Measurements from ENCODE around the gene APCDD1. TPM values are rescaled to one million over a fixed set of nuclear protein-coding genes. Genes with fewer than 3 reads are reported as not detected.
A peak's percentile ranks its signal among the peaks of the same experiment; 100 is the strongest.

APCDD1 gene
- total and polyA plus RNA-seq, 2 donors, result 1.9 to 2.5 TPM

GRCh38 chr18:10475654-10476291, 21.3 kb downstream of the APCDD1 start:
- 51% methylated on average over 15 of the region's 15 CpGs for WGBS
- no peak overlapping the region for H3K27ac ChIP-seq (ENCODE audit: low read depth in 1 of 2, low read length in 1 of 2)
- DNase-seq (ENCODE audit: low read depth in 6 of 9, low spot score in 9 of 9), result no peak

GRCh38 chr18:10476338-10476791, 21.9 kb downstream of the APCDD1 start:
- no peak for DNase-seq (ENCODE audit: low read depth in 6 of 9, low spot score in 9 of 9)
- H3K27me3 ChIP-seq (ENCODE audit: control insufficient read depth in 2 of 2, insufficient read depth in 1 of 2, low read length in 1 of 2), result peaks cover 0 to 3% of the 10 kb centered on the region in 2 donors
- H3K4me3 ChIP-seq (ENCODE audit: low read length in 2 of 2), result no peak overlapping the region
- no peaks in the 10 kb centered on the region for H3K36me3 ChIP-seq (ENCODE audit: control insufficient read depth in 2 of 2, insufficient read depth in 2 of 2, low read length in 1 of 2)
- H3K27ac ChIP-seq (ENCODE audit: low read depth in 1 of 2, low read length in 1 of 2), result no peak overlapping the region
- 47% methylated on average over 9 of the region's 9 CpGs for WGBS
- H3K4me1 ChIP-seq (ENCODE audit: control insufficient read depth in 2 of 2, insufficient read depth in 2 of 2, low read length in 2 of 2), result peaks cover 5 to 39% of the 10 kb centered on the region in 2 donors
- peaks cover 0 to 6% of the 10 kb centered on the region in 2 donors for H3K9me3 ChIP-seq (ENCODE audit: control insufficient read depth in 2 of 2, insufficient read depth in 1 of 2, low read length in 1 of 2)

More at GRCh38 chr18:10475654-10476291, 21.3 kb downstream of the APCDD1 start:
- Histone ChIP-seq H3K27me3 (ENCODE audit: control insufficient read depth in 2 of 2, insufficient read depth in 1 of 2, low read length in 1 of 2) (peaks cover 0 to 3% of the 10 kb centered on the region in 2 donors), H3K4me1 (ENCODE audit: control insufficient read depth in 2 of 2, insufficient read depth in 2 of 2, low read length in 2 of 2) (peaks cover 5 to 44% of the 10 kb centered on the region in 2 donors), H3K4me3 (ENCODE audit: low read length in 2 of 2) (no peak overlapping the region), H3K36me3 (ENCODE audit: control insufficient read depth in 2 of 2, insufficient read depth in 2 of 2, low read length in 1 of 2) (no peaks in the 10 kb centered on the region), H3K9me3 (ENCODE audit: control insufficient read depth in 2 of 2, insufficient read depth in 1 of 2, low read length in 1 of 2) (peaks cover 0 to 6% of the 10 kb centered on the region in 2 donors)

GRCh38 chr18:10477121-10477862, 22.9 kb downstream of the APCDD1 start:
- Histone ChIP-seq H3K4me1 (ENCODE audit: control insufficient read depth in 2 of 2, insufficient read depth in 2 of 2, low read length in 2 of 2) (peaks cover 6 to 41% of the 10 kb centered on the region in 2 donors), H3K27me3 (ENCODE audit: control insufficient read depth in 2 of 2, insufficient read depth in 1 of 2, low read length in 1 of 2) (peaks cover 0 to 3% of the 10 kb centered on the region in 2 donors), H3K36me3 (ENCODE audit: control insufficient read depth in 2 of 2, insufficient read depth in 2 of 2, low read length in 1 of 2) (no peaks in the 10 kb centered on the region), H3K9me3 (ENCODE audit: control insufficient read depth in 2 of 2, insufficient read depth in 1 of 2, low read length in 1 of 2) (peaks cover 0 to 6% of the 10 kb centered on the region in 2 donors), H3K27ac (ENCODE audit: low read depth in 1 of 2, low read length in 1 of 2) (no peak overlapping the region), H3K4me3 (ENCODE audit: low read length in 2 of 2) (no peak overlapping the region)
- no peak for DNase-seq (ENCODE audit: low read depth in 6 of 9, low spot score in 9 of 9)
- 38% methylated on average over 3 of the region's 3 CpGs for WGBS

- Histone ChIP-seq H3K9me3 (ENCODE audit: control insufficient read depth in 2 of 2, insufficient read depth in 1 of 2, low read length in 1 of 2) (peaks cover 0 to 6% of the 10 kb centered on the region in 2 donors), H3K27ac (ENCODE audit: low read depth in 1 of 2, low read length in 1 of 2) (no peak overlapping the region), H3K36me3 (ENCODE audit: control insufficient read depth in 2 of 2, insufficient read depth in 2 of 2, low read length in 1 of 2) (no peaks in the 10 kb centered on the region), H3K4me3 (ENCODE audit: low read length in 2 of 2) (no peak overlapping the region), H3K27me3 (ENCODE audit: control insufficient read depth in 2 of 2, insufficient read depth in 1 of 2, low read length in 1 of 2) (peaks cover 0 to 3% of the 10 kb centered on the region in 2 donors), H3K4me1 (ENCODE audit: control insufficient read depth in 2 of 2, insufficient read depth in 2 of 2, low read length in 2 of 2) (peaks cover 11 to 47% of the 10 kb centered on the region in 2 donors)
- no peak for DNase-seq (ENCODE audit: low read depth in 6 of 9, low spot score in 9 of 9)
- 92% methylated on average over 2 of the region's 2 CpGs for WGBS
Measured at GRCh38 chr18:10477863-10478260, 23.4 kb downstream of the APCDD1 start.

- Histone ChIP-seq H3K27me3 (ENCODE audit: control insufficient read depth in 2 of 2, insufficient read depth in 1 of 2, low read length in 1 of 2) (no peaks in the 10 kb centered on the region), H3K27ac (ENCODE audit: low read depth in 1 of 2, low read length in 1 of 2) (no peak overlapping the region), H3K36me3 (ENCODE audit: control insufficient read depth in 2 of 2, insufficient read depth in 2 of 2, low read length in 1 of 2) (no peaks in the 10 kb centered on the region), H3K4me1 (ENCODE audit: control insufficient read depth in 2 of 2, insufficient read depth in 2 of 2, low read length in 2 of 2) (peaks cover 29 to 58% of the 10 kb centered on the region in 2 donors), H3K9me3 (ENCODE audit: control insufficient read depth in 2 of 2, insufficient read depth in 1 of 2, low read length in 1 of 2) (peaks cover 0 to 6% of the 10 kb centered on the region in 2 donors), H3K4me3 (ENCODE audit: low read length in 2 of 2) (no peak overlapping the region)
- WGBS, result 91% methylated on average over 9 of the region's 9 CpGs
- DNase-seq (ENCODE audit: low read depth in 6 of 9, low spot score in 9 of 9), result no peak
Measured at GRCh38 chr18:10481831-10482230, 27.4 kb downstream of the APCDD1 start.

GRCh38 chr18:10482363-10482984, 28.0 kb downstream of the APCDD1 start:
- WGBS, result 94% methylated on average over 11 of the region's 11 CpGs
- no peak for DNase-seq (ENCODE audit: low read depth in 6 of 9, low spot score in 9 of 9)
- H3K27ac ChIP-seq (ENCODE audit: low read depth in 1 of 2, low read length in 1 of 2), result peak overlapping the region in 1 of 2 donors; percentile 70
- H3K9me3 ChIP-seq (ENCODE audit: control insufficient read depth in 2 of 2, insufficient read depth in 1 of 2, low read length in 1 of 2), result peaks cover 0 to 6% of the 10 kb centered on the region in 2 donors
- no peaks in the 10 kb centered on the region for H3K36me3 ChIP-seq (ENCODE audit: control insufficient read depth in 2 of 2, insufficient read depth in 2 of 2, low read length in 1 of 2)
- H3K4me3 ChIP-seq (ENCODE audit: low read length in 2 of 2), result no peak overlapping the region
- no peaks in the 10 kb centered on the region for H3K27me3 ChIP-seq (ENCODE audit: control insufficient read depth in 2 of 2, insufficient read depth in 1 of 2, low read length in 1 of 2)
- peaks cover 33 to 58% of the 10 kb centered on the region in 2 donors for H3K4me1 ChIP-seq (ENCODE audit: control insufficient read depth in 2 of 2, insufficient read depth in 2 of 2, low read length in 2 of 2)

GRCh38 chr18:10482985-10483949, 28.8 kb downstream of the APCDD1 start:
- 36% methylated on average over 20 of the region's 20 CpGs for WGBS
- DNase-seq (ENCODE audit: low read depth in 6 of 9, low spot score in 9 of 9), result peak in 6 of 9 donors; percentile 41 to 86 (median 62)
- Histone ChIP-seq H3K4me1 (ENCODE audit: control insufficient read depth in 2 of 2, insufficient read depth in 2 of 2, low read length in 2 of 2) (peaks cover 38 to 60% of the 10 kb centered on the region in 2 donors), H3K4me3 (ENCODE audit: low read length in 2 of 2) (no peak overlapping the region), H3K36me3 (ENCODE audit: control insufficient read depth in 2 of 2, insufficient read depth in 2 of 2, low read length in 1 of 2) (no peaks in the 10 kb centered on the region), H3K27ac (ENCODE audit: low read depth in 1 of 2, low read length in 1 of 2) (peak overlapping the region in 1 of 2 donors; percentile 70), H3K9me3 (ENCODE audit: control insufficient read depth in 2 of 2, insufficient read depth in 1 of 2, low read length in 1 of 2) (peaks cover 0 to 3% of the 10 kb centered on the region in 2 donors), H3K27me3 (ENCODE audit: control insufficient read depth in 2 of 2, insufficient read depth in 1 of 2, low read length in 1 of 2) (no peaks in the 10 kb centered on the region)

GRCh38 chr18:10485475-10485874, 31.0 kb downstream of the APCDD1 start:
- no peaks in the 10 kb centered on the region for H3K36me3 ChIP-seq (ENCODE audit: control insufficient read depth in 2 of 2, insufficient read depth in 2 of 2, low read length in 1 of 2)
- no peak overlapping the region for H3K27ac ChIP-seq (ENCODE audit: low read depth in 1 of 2, low read length in 1 of 2)
- H3K4me3 ChIP-seq (ENCODE audit: low read length in 2 of 2), result no peak overlapping the region
- H3K4me1 ChIP-seq (ENCODE audit: control insufficient read depth in 2 of 2, insufficient read depth in 2 of 2, low read length in 2 of 2), result peaks cover 43 to 77% of the 10 kb centered on the region in 2 donors
- H3K27me3 ChIP-seq (ENCODE audit: control insufficient read depth in 2 of 2, insufficient read depth in 1 of 2, low read length in 1 of 2), result no peaks in the 10 kb centered on the region
- WGBS, result 98% methylated on average over 20 of the region's 20 CpGs
- H3K9me3 ChIP-seq (ENCODE audit: control insufficient read depth in 2 of 2, insufficient read depth in 1 of 2, low read length in 1 of 2), result no peaks in the 10 kb centered on the region
- DNase-seq (ENCODE audit: low read depth in 6 of 9, low spot score in 9 of 9), result no peak
